Central memory CD4-positive, alpha-beta T cell (primary cell): ENCODE data around the gene VIPR2.
"Not testable (repeated sequence)": the region's sequence is repeated elsewhere in the genome, so short reads cannot be mapped to it uniquely, and the experiment has no call there.

Experiments
- DNase-seq: peaks from one replicate; pipeline ENCODE4 v3.0.0; 2022

VIPR2 gene

DNA sequence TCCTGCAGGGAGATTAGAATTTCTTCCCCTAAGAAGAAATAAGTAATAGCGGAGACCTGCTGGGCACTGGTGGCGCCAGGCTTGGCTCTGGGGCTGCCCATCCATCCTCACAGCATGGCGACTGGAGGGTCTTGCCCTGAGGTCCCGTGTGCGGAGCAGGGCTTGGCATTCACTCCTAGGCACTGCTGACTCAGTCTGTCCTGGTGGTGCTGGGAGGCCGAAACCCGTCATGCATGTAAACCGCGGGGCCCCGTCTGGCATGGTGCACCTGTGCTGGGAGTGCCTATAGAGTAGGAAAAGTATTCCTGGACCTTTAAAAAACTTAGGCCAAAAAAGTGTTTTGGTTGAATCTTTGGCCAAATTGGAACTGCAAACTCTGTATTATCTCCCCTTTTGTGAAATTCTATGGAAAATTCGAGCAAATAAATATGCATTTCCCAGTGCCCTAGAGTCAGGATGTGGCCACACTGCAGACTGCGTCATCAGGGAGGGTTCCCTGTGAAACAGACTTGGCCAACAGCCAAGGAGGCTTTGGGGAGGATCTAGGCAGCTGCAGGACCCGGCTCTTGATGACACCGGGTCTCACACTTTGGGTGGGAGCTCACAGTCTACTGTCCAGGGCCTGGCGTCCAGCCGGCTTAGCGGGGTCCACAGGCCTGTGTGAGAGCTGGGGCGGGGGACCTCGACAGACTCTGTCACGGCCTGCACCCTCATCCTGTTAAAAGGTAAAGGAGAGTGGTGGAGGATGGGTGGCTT lies 122.3 kb downstream of the VIPR2 start:
- no peak for DNase-seq

DNA sequence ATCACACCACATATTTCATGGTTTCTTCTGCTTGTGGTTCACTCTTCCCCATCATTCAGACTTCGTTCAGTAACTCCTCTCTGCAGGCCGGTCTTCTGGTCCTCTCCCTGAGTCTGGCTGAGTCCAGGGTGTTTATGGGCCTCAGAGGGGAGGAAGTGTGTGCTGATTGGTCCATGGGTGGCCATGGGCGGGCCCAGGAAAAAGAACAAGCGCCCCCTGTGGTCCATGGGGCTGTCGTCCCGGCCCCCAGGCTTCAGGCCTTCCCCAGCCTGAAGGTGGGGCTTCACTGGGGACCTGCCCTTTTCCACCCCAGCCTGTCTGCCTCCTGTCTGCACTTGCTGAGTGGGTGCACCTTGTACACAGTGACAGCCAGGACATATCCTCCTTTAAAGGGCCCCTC lies 123.7 kb downstream of the VIPR2 start:
- no peak for DNase-seq

DNA sequence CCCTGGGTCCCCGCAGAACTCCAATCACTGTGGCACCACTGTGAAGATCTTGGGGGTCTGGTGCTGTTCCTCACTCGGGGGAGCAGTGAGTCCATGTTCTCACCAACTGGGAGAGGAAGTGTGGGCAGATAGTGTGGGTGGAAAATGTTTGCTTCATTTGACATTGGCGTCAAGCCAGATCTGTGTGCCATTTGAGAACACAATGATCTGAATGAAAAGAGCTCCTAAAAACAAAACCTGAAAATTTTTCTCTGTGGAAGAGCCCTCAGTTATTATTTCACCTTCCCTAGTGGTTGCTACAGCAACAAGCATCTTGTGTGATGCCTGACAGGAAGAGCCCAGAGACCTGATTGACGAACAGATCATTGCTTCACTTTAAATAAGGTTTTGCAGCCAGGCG lies 125.6 kb downstream of the VIPR2 start:
- DNase-seq = no peak

DNA sequence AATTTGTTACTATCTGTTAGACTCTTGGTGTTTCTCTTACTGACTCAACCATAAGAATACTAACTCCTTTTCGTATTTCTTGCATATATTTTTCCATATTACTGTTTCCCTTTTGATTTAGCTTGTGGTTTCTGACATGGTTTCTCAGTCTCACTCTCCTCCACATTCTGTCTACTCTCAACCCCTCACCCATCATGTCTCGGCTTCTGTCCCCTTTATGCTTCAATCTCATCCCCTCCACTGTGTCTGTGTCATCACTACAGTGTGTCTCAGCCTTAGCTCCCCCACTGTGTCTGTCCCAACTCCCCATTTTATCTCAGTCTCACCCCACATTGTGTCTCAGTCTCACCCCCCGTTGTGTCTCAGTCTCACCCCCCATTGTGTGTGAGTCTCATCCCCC lies 126.9 kb downstream of the VIPR2 start:
- no peak for DNase-seq

DNA sequence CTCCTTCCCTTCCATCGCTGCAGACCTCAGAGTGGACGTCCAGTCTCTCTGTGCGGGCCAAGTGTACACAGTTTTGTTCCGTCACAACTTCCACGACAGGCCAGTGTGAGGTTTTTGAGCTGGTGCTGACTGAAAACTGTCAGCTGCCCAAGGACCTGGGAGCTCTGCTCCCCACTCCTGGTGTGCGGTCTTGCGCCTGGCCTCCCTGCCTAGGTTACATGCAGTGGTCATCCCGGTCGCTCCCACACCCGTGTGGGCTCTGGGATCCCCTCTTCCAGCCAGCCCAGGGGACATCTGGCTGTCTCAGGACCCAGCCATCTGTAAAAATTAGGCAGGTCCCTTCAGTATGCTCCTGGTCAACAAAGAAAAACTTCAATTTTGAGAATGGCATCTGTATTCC lies 127.5 kb downstream of the VIPR2 start:
- no peak for DNase-seq

DNA sequence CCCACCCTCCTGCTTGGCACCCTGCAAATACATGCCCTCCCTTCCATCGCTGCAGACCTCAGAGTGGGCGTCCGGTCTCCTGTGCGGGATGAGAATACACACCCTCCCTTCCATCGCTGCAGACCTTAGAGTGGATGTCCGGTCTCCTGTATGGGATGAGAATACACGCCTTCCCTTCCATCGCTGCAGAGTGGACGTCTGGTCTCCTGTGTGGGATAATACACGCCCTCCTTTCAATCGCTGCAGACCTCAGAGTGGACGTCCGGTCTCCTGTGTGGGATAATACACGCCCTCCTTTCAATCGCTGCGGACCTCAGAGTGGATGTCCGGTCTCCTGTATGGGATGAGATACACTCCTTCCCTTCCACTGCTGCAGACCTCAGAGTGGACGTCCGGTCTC lies 128.1 kb downstream of the VIPR2 start:
- no peak for DNase-seq

DNA sequence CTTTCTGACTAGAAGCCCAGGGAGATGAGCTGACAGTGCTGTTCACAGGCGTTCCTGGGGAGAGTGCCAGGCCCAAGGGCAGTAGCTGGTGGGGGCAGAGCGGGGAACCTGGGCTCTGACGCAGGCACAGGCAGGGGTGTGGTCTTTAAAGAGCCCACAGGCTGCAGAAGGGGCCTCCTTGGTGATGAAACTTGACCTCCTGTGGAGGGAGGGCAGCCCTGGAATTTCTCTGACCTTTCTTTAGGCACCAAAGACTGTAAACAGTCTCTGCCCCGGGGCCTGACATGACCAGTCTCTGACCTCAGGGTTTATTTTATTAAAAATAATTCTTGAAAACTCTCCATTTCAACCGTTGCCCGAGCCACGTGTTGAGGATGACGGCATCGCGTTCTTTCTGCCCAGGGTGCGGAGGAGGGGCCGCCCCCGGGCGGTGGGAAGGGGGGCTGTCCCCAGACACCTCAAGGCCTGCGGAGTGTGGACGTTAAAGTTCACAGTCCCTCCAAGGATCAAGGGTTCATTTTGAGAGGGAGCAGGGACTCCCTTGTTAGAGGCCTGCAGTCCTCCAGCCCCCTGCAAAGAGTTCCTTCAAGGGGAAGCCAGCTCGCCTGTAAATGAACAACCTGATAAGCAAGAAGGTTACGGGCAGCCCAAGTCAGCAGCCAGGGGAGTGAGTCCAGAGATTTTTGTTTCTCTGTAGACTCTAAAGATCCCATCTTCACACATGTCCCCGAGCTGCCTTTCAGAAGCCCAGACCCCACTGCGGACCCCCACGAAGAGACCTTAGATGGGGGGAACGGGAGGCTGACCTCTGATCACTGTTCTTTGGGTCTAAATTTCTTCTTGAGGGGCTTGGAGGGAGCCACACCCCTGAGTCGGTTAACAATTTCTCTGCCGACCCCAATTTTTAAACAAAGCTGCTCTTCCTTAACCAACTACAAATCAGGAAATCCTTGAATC lies 128.9 kb downstream of the VIPR2 start:
- DNase-seq = no peak

DNA sequence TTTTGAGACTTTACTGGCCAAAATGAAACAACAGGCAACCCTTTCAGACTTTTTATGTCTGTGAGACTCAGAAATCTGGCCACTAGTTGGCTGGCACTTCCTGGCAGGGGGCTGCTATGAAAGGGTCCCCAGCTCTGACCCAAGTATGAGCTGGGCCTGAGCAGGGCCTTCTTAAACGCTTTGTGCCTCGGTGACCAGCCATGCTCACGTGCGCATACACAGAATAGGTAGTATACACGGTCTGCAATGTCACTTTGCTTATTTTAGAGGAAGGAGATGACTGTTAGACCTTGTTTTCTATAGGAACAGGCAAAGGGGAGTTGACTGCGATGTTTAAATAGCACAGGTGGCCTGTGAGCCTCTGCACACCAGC lies 129.6 kb downstream of the VIPR2 start:
- DNase-seq = no peak

DNA sequence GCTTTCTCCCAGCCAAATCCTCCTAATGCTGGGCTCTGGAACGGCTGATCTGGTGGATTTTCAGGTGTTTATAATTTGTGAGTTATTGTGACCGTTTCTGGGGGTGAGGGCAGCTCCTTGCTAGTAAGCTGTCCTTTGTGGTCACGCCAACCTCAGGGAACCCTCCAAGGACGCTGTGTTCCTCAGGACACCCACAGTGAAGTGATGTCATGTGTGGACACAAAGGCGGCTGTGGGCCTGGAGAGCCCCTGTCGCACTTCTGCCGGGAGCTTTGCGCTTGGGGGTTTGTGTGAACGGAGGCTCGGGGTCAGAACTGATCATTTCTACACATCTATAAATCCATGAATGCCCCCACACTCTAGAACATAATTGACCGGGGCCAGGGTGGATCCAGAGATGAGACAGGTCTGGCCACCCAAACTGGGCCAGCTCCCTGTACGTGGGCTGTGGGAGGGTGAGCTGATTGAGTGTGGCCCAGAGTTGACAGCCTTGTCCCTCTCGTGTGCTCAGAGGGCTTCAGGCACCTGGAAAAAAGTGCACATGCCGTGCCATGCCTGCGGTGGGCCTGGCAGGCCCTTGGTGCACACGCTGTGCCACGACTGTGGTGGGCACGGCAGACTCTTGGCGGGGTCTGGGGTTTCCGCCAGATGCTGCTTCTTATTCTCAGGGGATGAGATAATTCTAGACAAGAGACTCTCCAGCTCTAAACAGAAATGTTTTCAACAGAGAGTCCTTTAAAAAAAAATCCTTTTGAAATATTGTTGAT lies 130.2 kb downstream of the VIPR2 start:
- no peak for DNase-seq

DNA sequence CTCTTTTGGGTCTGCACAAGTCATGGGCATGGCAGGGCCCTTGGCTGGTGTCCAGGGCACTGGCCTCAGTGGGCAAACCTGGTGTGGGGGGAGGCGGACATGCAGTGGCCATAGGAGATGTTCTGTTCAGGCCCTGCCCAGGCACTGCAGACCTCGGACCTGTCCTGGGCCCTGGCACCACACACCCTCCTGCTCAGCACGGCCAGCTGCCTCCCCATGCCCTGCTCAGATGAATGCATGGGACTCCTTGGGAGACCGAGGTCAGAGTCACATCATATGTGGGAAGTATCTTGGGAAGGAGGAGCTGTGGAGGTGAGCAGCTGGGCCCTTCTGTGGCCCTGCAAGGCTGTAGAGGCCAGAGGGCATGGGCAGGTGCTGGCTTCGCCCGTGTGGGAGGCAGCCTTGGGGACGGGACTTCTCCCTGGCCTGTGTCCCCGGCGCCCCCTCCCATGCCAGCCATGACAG lies 130.8 kb downstream of the VIPR2 start:
- DNase-seq = no peak

DNA sequence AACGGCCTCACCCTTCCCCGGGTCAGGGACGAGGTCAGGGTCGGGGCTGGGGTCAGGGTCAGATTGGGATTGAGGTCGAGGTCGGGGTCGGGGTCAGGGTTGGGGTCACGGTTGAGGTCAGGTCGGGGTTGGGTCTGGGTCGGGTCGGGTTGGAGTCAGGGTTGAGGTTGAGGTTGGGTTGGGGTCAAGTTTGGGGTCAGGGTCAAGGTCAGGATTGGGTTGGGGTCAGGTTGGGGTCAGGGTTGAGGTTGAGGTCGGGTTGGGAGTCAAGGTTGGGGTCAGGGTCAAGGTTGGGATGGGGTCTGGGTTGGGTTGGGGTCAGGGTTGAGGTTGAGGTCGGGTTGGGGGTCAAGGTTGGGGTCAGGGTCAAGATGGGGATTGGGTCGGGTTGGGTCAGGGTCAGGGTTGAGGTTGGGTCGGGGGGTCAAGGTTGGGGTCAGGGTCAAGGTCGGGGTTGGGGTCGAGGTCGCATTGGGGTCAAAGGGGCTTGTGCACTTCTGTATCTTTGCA lies 131.4 kb downstream of the VIPR2 start:
- DNase-seq = no peak

DNA sequence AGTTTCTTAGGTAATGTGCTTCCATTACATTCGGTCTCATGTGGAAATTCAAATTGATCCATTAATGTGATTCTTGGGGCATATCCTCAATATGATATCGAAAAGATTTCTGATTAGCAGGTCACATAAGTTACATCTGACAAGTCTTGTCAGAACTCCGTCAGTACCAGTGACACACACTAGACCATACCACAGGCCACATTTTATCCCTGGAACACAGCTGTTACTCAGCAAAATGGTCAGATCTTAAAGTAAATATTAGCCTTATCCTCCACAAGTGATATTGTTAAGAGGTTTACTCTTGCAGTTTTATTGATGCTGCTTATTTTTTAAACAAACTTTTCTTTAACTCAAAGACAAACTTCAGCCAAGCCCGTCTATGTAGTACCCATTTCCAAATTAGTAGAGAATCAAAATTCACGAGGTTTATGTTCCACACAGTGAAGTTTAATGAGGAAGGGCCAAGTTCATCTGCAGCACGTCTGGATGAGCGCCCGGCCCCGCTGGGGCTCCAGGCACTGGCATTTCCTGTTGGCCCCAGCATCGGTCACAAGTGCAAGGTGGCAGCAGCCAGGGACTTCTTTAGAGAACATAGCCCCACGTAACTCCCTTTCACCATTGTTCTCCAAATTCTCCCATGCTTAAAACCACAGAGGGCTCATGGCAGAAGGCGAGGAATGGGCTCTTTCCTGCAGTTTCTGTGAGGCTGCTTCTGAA lies 132.2 kb downstream of the VIPR2 start:
- no peak for DNase-seq

DNA sequence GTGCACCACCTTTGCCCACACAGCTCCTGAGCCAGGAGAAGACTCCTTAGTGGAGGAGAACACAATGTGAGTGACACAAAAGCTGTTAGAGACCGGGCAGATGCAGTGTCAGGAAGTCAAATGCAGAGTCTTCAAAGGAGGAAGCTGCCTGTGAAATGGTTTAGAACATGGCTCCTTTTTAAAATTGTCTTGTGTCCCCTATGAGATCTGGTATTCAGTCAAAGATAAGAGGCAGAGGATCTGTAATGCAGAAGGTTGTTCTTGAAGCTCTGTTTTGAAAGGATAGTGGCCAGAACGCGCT lies 133.0 kb downstream of the VIPR2 start:
- no peak for DNase-seq

DNA sequence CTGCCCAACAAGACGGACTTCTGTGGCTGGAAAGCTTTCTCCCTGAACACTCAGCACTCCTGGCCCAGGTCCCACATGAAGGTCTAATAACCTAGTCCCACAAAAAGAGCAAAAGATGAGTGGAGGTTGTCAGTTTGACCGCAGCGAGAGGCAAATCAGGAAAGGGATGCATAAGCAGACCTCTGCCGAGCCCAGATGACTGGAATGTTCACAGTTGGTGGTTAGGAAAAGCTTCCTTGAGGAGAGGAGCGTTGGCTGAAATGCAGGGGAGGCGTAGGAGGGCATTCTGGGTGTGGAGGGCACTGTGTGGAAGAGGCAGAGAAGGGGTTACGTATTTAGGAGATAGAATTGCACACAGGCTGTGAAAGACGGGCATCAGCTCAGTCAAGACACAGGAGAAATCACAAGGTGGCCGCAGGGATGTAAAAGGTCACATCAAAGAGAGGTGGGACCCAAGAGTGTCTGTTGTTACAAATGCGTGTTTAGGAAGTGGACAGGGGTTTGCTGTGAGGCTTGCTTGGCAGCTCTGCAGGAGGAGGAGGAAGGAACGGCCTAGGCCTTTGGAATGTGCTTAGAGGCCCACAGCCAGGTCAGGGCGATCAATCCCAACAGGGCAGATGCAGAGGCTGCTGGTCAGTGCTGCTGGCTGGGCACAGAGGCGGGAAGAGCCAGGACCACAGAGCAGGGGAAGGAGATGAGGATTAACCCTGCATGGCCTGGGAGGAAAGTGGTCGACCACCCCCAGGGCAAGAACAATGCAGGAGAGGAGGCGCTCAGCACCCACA lies 133.5 kb downstream of the VIPR2 start:
- DNase-seq = no peak

DNA sequence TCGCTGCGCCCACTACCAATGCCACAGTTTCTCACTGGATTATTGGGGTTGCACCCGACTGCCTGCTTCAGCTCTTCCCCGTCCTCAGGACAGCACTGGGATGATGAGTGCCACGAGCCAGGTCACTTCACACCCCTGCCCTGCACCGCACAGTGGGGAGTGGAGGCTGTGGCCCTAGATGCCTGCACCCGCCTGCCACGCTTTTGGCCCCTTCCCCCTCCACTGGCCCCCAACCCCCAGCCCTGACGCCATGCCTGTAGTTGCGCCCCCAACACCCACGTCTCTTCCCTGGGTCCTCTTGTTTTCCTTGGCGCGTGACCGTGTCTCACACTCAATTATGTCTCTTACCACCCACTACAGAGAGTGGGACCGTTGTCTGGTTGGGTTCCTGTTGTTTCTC lies 134.3 kb downstream of the VIPR2 start:
- DNase-seq = no peak

DNA sequence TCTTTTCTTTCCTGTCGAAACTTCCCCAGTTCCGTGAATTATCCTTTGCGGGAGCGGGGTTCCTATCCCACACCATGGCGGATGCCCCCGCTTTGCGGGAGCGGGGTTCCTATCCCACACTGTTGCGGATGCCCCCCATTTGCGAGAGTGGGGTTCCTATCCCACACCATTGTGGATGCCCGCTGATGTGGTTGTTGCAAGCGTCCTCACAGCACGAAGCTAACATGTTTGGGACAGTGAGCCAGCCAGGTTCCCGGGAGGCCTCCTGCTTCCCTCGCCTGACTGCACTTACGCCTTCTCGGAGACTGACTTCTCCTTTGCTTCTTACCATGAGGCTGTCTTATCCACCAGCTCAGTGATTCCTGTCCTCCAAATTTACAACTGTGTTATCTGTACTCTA lies 134.7 kb downstream of the VIPR2 start:
- no peak for DNase-seq

DNA sequence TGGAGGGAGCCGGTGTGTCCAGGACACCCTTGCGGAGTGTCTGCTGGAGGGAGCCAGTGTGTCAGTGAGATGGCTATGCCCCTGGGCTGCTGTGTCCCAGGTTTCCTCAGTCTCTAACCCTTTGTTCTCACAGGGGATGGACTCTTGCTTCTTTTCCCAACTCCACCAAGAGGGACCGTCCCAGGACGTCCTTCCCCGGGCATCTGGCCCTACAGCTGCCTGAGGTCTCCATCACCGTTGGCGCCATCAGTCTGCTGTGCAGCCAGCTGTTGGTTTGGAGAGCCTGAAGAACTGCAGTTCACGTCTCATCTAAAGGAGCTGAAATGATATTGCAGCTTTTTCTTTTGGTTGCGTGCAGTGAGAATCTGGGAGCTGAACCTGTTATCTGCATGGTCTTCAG lies 136.2 kb downstream of the VIPR2 start:
- DNase-seq = no peak

DNA sequence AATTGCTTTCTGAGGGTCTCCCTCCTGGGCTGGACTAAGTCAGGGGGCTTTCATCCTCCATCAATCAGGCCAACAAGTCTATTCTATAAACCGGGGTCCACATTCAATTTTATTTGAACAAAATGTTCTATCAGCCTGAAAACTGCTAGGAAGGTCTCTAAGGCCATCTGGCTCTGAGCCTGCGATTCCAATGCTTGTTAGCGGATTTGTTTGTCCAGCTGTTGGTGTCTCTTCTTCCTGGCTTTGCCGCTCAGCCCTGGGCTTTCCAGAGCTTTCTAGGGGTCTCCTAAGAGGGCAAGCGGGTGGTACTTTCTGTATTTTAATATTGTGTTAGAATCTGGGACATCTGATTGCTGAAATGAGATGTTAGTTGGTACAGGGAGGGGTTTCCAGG lies 136.7 kb downstream of the VIPR2 start:
- no peak for DNase-seq

DNA sequence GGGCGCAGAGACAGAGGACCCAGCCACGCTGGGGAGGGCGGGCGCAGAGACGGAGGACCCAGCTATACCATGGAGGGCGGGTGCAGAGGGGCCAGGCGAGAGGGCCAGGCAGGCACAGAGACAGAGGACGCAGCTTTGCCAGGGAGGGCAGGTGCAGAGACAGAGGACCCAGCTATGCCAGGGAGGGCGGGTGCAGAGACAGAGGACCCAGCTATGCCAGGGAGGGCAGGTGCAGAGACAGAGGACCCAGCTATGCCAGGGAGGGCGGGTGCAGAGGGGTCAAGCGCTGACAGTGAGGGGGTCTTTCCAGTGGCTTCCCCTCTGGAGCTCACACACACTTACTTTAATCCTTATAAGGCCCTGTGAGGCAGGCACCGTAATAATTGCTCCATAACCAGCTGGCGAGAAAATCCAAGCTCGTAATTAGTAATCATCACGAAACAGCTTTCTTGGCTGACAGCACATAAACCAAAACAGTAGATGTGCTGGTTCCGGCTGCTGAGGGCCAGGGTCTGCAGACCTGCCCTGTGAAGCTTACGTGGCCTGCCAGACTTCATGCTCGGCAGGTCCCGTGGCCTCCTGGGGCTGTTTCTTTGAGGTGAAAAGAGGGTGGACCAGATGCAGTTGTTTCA lies 137.2 kb downstream of the VIPR2 start:
- DNase-seq = no peak

DNA sequence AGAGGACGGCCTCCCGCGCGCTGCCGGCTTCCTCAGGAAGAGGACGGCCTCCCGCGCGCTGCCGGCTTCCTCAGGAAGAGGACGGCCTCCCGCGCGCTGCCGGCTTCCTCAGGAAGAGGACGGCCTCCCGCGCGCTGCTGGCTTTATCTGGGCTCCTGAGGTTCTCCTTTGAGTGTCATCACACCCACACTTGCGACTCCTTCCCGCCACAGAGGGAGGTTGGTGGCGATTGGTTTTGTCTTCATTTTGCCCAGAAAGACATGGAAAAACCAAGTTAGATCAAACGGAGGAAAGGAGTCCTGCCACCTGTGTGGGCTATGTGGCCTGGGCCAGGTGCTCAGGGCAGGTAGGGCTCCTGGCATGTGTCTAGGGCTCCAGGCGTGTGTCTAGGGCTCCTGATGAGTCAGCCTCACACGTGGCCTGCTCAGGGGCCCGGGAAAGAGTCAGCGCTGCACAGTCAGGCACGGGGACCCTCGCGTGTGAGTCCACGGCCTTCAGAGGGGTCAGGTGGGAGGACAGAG lies 138.0 kb downstream of the VIPR2 start:
- no peak for DNase-seq

DNA sequence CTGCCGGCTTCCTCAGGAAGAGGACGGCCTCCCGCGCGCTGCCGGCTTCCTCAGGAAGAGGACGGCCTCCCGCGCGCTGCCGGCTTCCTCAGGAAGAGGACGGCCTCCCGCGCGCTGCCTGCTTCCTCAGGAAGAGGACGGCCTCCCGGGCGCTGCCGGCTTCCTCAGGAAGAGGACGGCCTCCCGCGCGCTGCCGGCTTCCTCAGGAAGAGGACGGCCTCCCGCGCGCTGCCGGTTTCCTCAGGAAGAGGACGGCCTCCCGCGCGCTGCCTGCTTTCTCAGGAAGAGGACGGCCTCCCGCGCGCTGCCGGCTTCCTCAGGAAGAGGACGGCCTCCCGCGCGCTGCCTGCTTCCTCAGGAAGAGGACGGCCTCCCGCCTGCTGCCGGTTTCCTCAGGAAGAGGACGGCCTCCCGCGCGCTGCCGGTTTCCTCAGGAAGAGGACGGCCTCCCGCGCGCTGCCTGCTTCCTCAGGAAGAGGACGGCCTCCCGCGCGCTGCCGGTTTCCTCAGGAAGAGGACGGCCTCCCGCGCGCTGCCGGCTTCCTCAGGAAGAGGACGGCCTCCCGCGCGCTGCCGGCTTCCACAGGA lies 138.6 kb downstream of the VIPR2 start:
- DNase-seq = not testable (repeated sequence)
